DND-41 (cell line): ENCODE data around the gene SALL1.

Source experiments
- EZH2 ChIP-seq: IDR thresholded peaks from 3 replicates; pipeline ENCODE4 v1.6.1; 2012; ENCODE audit warnings: borderline replicate concordance, low read depth, mild to moderate bottlenecking, moderate library complexity, low read length, inconsistent platforms; ENCODE audit not compliant: severe bottlenecking
- TF ChIP-seq, protein P1 (sequence below): IDR thresholded peaks from 2 replicates; pipeline ENCODE4 v1.5.1; 2012; ENCODE audit warnings: borderline replicate concordance, low read length, moderate library complexity, mild to moderate bottlenecking; ENCODE audit not compliant: poor library complexity, severe bottlenecking; ENCODE audit errors: extremely low read depth

DNA sequence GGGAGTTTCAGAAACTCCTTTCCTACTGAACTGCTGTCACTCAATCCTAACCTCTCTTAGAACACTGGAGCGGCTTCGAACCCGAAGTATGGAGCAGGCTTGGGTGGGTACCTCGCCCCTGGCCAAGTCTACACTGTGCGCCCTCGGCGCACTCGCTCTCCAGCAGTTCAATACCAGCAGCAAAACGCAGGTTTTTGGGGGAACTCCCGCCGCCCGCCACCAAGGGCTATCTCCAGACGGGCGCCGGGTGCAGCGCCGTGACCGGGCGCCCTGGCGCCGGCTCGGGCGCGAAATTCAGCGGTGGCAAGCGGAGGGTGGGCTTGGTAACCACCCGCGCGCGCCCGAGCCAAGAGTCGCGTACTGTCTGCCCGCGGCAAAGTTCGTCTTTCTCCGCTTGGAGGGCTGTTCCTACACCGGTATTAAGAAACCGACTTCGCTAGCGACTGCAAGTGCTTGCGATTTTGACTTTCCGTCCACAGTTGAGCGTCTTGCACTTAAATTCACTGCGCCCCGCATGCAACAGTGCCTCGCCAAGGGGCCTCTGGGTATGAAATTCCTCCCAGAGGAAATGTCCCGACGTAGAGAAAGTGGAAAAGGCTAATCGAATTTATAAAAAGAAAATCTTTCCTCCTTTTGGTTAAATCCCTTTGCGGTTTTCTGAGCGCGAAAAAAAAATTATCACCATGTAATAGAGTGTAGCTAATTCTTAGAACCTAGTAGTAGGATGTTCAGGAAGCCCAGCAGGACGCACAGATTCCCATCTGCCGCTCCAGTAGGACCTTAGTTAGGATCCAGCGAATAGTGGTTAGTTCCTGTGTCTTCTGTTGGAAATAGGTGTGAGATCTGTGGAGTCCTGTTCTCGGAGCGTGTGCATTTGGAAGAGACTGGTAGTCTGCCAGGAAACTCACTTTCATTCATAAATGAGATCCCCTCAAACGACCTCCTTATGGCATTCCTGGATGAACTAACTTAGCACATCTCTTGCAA is 5.0 kb upstream of the SALL1 start:
- TF ChIP-seq, protein P1, sequence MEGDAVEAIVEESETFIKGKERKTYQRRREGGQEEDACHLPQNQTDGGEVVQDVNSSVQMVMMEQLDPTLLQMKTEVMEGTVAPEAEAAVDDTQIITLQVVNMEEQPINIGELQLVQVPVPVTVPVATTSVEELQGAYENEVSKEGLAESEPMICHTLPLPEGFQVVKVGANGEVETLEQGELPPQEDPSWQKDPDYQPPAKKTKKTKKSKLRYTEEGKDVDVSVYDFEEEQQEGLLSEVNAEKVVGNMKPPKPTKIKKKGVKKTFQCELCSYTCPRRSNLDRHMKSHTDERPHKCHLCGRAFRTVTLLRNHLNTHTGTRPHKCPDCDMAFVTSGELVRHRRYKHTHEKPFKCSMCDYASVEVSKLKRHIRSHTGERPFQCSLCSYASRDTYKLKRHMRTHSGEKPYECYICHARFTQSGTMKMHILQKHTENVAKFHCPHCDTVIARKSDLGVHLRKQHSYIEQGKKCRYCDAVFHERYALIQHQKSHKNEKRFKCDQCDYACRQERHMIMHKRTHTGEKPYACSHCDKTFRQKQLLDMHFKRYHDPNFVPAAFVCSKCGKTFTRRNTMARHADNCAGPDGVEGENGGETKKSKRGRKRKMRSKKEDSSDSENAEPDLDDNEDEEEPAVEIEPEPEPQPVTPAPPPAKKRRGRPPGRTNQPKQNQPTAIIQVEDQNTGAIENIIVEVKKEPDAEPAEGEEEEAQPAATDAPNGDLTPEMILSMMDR, result no peak
- no peak for TF ChIP-seq EZH2
